Measurements from ENCODE around the gene DGKI. TPM values are rescaled to one million over a fixed set of nuclear protein-coding genes. Genes with fewer than 3 reads are reported as not detected.

Gene DGKI
- total and polyA plus RNA-seq, 10 donors: 0.03 to 1.0 (median 0.45) TPM

GRCh38 chr7:137860542-137860941 is 13.8 kb upstream of the DGKI start:
- Histone ChIP-seq H3K9me3 (peaks cover 0 to 4% (median 3%) of the 10 kb centered on the region in 8 donors), H3K27ac (no peak overlapping the region), H3K27me3 (replicated peaks in 1 of 7) (no peaks in the 10 kb centered on the region), H3K4me1 (no peaks in the 10 kb centered on the region), H3K4me3 (no peak overlapping the region), H3K36me3 (peaks cover 0 to 30% (median 5%) of the 10 kb centered on the region in 6 donors)
- no peak for DNase-seq
- intact Hi-C loops (cut with DNase I; ENCODE audit: low total_unique reads): no loop called here
- WGBS, 5 donors: 94 to 99% (median 95%) methylated on average over 2 of the region's 2 CpGs
- no peak for TF ChIP-seq CTCF (IDR thresholded peaks at IDR 0.05 in 8 of 11, conservative IDR thresholded peaks at IDR 0.05 in 3 of 11)
- TF ChIP-seq POLR2A (IDR thresholded peaks at IDR 0.05): no peak
- TF ChIP-seq POLR2AphosphoS5 (IDR thresholded peaks at IDR 0.05): no peak

- WGBS, 5 donors: 92 to 98% (median 97%) methylated on average over 1 of the region's 1 CpG
- no peak overlapping the region for H3K4me3 ChIP-seq
- H3K9me3 ChIP-seq: no peaks in the 10 kb centered on the region
- intact Hi-C loops (cut with DNase I; ENCODE audit: low total_unique reads): no loop called here
- H3K27ac ChIP-seq: no peak overlapping the region
- no peaks in the 10 kb centered on the region for H3K36me3 ChIP-seq
- no peaks in the 10 kb centered on the region for H3K4me1 ChIP-seq
- no peak for TF ChIP-seq POLR2A (IDR thresholded peaks at IDR 0.05)
- TF ChIP-seq CTCF (IDR thresholded peaks at IDR 0.05 in 8 of 11, conservative IDR thresholded peaks at IDR 0.05 in 3 of 11): no peak
- no peak for TF ChIP-seq POLR2AphosphoS5 (IDR thresholded peaks at IDR 0.05)
- H3K27me3 ChIP-seq (replicated peaks in 1 of 7): peaks cover 0 to 10% (median 5%) of the 10 kb centered on the region in 7 donors
- DNase-seq: no peak
Observed at GRCh38 chr7:137853053-137853452, 6.3 kb upstream of the DGKI start.

- no peaks in the 10 kb centered on the region for H3K36me3 ChIP-seq
- no peaks in the 10 kb centered on the region for H3K9me3 ChIP-seq
- no peak overlapping the region for H3K27ac ChIP-seq
- TF ChIP-seq CTCF (IDR thresholded peaks at IDR 0.05 in 8 of 11, conservative IDR thresholded peaks at IDR 0.05 in 3 of 11) (no peak), POLR2A (IDR thresholded peaks at IDR 0.05) (no peak), POLR2AphosphoS5 (IDR thresholded peaks at IDR 0.05) (no peak)
- peaks cover 2 to 7% (median 4%) of the 10 kb centered on the region in 6 donors for H3K4me1 ChIP-seq
- H3K4me3 ChIP-seq: no peak overlapping the region
- DNase-seq: no peak
- intact Hi-C loops (cut with DNase I; ENCODE audit: low total_unique reads): no loop called here
- peaks cover 0 to 20% (median 15%) of the 10 kb centered on the region in 7 donors for H3K27me3 ChIP-seq (replicated peaks in 1 of 7)
Observed at GRCh38 chr7:137852108-137852507, 5.3 kb upstream of the DGKI start.

- H3K27me3 ChIP-seq (replicated peaks in 1 of 7): peaks cover 0 to 27% (median 22%) of the 10 kb centered on the region in 7 donors
- peaks cover 6 to 13% (median 9%) of the 10 kb centered on the region in 6 donors for H3K4me1 ChIP-seq
- intact Hi-C loops (cut with DNase I; ENCODE audit: low total_unique reads): no loop called here
- no peaks in the 10 kb centered on the region for H3K9me3 ChIP-seq
- DNase-seq: no peak
- WGBS, 5 donors: 79 to 83% (median 82%) methylated on average over 6 of the region's 6 CpGs
- TF ChIP-seq POLR2AphosphoS5 (IDR thresholded peaks at IDR 0.05): no peak
- no peak for TF ChIP-seq POLR2A (IDR thresholded peaks at IDR 0.05)
- TF ChIP-seq CTCF (IDR thresholded peaks at IDR 0.05 in 8 of 11, conservative IDR thresholded peaks at IDR 0.05 in 3 of 11): no peak
- H3K4me3 ChIP-seq: no peak overlapping the region
- no peak overlapping the region for H3K27ac ChIP-seq
- no peaks in the 10 kb centered on the region for H3K36me3 ChIP-seq
Observed at GRCh38 chr7:137850972-137851945, 4.5 kb upstream of the DGKI start.

Data from spleen (tissue), 11 donors.